Activated T-cell treated with anti-CD3 and anti-CD28 coated beads for 4 hours (primary cell): ENCODE results near the gene PCARE.
"Not testable (repeated sequence)": the region's sequence is repeated elsewhere in the genome, so short reads cannot be mapped to it uniquely, and the experiment has no call there.

Source experiments
- DNase-seq: peaks from one replicate; pipeline ENCODE4 v3.0.0-alpha.2; 2020

Gene PCARE

DNA sequence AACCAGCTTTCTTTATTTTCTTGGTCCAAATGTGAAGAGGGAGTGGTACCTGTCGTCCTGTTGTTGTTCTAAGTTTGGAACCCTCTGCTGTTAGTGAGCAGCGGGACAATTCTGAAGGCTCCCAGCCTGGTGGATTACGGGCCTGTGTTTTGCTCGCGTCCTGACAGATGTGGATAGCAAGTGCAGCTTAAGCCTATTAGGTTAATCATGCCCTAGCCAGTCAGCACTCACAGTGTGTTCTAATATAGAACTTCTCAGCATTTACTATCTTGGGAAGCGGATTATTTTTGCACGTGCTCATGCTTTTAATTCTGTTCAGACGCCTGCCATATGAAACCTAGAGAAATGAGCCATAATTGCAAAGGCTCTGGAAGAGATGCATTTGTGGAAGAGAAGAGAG lies at the start of gene PCARE:
PCARE (minus strand) TSS at position 113 of the 400 bp plus-strand sequence. CDS start 262 bp downstream, outside the sequence.
- no peak for DNase-seq

DNA sequence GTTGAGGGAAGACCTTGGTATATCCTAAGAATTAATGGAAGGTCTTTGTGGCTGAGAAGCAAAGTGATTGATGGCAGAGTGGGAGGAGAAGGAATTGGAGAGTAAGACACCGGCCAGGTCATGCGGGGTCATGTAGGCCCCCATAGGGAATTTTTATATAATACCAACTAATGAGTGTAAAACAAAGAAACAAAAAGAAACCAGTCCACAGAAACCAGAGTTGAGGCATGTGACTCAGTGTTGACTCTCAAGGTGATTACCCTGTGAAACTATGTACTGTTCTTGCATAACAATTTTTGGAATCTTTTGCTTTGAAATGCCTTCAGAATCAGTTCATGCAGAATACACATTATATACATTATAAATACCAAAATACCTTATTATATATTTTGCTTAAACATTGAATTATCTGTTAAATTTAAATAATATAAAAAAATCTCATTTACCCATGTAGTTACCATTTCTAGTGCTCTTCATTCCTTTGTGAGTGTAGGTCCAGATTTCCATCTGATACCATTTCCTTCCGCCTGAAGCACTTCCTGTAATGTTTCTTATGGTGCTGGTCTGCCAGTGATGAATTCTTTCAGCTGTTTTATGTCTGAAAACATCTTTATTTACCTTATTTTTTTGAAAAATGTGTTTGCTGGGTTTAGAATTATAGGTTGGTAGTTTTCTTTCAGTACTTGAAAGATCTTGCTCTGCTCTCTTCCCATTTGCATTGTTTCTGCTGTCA lies 49.5 kb upstream of the PCARE start:
- no peak for DNase-seq

DNA sequence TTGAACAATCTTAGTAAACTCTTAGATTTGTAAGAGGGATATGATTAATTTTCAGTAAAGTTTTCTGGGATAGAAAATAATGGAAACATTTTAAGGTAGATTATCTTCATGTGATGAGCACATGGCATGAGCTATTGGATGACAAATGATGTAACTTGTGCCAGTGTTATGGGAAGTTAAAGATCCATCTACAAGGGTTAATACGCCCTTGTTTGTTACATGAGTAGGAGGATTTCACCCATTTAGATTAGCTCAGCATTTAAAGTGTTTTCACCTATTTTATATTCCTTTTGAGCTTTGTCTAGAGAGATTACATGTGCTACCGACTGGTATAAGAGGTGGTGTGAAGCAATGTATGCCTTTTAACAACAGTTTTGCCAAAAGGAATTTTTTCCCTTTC lies 46.5 kb upstream of the PCARE start:
- no peak for DNase-seq

DNA sequence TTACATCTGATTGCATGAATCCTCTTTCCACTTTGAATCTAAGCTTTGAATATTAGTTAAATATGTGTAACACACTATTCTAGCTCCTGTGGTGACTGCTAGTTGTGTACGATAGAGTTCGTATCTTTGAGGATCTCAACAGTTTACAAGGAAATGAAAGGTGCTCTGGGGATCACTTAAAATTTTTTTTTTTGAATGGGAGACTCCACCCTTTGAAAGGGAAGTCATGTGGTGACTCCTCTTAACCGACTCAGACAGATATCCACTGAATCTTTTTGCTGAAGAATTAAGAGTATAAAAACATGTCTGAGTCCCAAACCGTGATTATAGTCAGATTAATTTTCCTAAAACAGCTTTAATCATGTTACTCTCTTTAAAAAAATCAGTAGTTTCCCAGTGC lies 44.9 kb upstream of the PCARE start:
- DNase-seq: no peak

DNA sequence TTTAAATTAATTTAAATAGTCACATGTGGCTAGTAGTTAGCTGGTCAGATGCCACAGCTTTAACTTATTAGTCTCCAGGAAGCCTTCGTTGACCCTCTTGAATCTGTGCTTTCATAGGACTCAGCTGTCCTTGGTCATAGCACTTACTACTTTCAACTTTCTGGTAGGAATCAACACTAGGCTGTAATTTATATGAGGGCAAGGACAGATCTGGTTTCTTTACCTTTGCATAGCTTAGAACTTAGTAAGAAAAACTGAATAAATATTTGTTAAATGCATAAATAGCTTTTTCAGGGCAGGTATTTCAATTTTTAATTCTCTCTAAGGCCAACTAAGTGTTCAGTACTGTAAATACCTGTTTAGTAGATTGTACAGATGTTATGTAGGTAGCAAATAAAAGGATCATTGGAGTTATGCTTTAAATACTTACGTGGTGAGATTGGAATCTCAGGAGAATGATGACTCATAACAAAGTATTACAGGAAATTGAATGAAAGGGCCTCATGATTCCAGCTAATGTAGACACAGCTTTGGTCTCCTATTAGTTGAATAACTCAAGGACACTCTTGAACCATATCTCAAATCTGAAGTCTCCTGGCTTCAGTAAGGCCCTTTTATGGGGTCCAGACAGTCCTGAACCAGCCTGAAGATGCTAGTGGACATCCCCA lies 43.4 kb upstream of the PCARE start:
- DNase-seq: no peak

DNA sequence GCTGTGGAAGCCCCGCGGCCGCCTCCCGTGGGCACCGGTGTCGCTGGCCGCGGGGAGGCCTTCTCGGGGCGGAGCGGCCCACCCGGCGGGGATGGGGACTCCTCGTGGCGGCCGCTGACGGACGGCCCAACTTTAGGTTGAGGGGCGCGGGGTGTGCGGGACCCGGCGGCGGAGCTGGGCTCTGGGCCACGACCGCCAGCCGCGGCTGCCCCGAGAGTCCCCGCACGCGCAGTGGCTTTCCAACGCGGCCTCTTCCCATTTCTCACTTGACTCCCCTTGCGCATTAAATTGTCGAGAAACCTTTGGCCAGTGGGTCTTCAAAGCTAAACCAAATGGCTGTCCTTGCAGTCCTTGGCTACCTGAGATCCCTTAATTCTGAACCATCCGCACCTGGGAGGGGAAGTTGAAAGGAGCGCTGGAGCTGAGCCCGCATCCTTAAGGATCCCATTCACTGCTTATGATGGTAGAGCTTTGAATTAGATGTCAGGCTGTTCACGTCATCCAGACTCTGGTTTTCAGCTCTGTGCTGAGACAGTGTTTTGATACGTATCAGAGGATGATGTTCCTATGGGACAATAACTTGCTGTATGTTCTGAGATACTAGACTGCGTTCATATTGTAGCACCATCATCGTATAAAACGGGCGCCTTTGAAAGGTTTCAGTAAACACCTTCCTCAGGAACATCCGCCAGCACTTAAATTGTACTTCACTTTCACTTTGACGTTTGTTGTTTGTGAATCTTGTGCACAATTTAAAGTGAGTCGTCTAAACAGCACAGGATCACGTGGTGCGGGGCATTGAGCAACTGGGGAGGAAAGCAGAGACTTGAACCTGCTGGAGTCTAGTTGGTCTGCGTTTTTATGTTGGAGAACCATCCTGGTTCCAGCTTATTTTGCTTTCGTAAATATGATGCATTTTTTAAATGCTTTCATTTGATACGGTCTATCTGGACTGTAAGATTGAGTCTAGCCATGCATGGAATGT lies 41.8 kb upstream of the PCARE start:
- DNase-seq: peak; percentile 50

DNA sequence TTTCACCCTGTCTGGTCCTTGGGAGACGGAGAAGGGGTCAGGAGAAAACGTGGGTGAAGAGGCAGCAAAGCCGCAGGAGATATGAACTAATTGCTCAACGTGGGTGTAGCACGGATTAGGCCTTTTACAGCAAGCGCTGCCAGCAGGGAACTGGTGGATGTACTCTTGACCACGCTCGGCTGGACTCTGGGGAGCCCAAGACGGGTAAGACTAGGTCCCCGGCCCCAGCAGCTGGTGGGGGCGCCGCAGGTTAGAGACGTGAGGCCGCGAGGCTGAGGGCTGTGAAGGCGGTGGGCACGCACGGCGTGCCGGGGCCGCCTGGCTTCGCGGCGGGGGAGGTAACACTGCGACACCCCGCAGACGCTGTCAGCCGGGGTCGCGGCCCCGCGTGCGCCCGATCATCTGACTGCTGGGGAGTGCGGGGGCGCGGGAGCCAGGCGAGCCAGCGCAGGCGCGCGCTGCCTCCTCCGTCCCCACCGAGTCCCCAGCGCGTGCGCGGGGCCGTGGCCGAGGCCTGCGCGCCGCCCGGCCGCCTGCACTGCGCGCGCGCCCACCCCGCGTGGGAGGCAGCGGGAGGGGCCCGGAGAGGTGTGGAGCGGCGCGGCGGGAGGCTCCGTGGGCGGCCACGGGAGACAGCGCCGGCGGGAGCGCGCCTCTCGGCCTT lies 40.8 kb upstream of the PCARE start, which contains the start of gene CLIP4:
CLIP4 (plus strand) TSS at position 470 of the 664 bp plus-strand sequence. CDS start 5,974 bp downstream, outside the sequence.
- peak; percentile 78 for DNase-seq

DNA sequence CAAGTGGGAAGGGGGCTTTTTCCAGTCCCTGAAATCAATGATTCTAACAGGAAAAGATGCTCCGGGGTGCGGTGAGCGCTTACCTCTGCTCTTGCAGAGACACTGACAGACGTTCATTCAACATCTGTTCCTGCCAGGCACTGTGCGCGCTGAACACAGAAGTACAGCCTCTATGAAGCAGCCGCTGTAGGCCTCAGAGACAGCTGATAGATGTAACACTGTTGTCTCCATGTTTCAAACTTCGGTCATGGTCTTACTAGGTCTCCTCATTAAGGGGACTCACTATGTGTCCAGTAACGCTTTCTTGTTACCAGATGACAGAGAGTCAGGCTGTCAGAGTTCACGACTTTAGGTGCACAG lies 40.2 kb upstream of the PCARE start:
- DNase-seq: no peak

DNA sequence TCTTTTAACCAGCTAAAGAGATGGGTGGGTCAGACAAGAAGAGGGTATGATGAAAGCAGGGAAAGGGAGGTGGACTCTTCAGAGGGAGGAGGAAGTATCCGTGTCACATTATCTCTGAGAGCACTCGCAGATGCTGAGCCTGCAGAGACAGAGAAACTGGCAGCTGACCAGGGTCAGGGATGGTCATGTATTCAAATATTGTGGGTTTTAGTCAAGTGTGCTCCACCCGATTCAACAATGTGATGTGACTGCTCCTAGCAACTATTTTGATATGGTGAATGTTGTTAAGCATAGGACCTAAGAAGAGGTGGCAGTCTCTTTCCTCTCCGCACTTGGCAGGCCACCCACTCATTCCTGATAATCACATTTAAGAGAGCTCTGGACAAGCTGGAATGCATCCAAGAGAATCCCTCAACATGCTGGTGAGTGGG lies 39.6 kb upstream of the PCARE start:
- no peak for DNase-seq

DNA sequence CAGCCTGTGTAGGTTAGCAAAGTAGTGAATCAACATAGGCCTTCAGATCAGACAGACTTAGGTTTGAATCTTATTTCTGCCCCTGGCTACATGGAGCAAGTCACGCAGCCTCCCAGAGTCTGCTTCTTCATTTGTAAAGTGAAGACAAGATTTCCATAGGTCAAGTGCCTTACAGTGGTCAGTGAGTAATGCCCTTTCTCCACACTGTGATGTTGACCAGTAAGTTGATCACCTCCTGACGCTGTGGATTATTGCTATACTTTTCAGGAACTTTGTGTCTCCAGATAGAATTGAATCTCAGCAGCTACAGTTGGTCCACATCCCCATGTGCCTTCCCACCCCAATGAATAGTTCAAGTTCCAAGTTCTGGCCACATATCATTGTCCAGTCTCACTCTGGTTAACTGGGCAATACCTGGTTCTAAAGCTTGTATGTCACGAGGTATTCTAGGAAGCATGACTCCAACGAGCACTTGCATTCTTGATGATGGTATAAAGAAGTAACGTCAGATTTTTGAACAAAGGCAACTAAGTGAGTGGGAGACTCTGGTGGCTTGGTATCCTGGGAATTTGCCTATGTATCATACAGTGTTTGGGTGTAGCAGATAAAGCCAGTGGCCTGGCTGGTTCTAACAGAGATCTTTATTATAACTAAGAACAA lies 38.8 kb upstream of the PCARE start:
- no peak for DNase-seq

DNA sequence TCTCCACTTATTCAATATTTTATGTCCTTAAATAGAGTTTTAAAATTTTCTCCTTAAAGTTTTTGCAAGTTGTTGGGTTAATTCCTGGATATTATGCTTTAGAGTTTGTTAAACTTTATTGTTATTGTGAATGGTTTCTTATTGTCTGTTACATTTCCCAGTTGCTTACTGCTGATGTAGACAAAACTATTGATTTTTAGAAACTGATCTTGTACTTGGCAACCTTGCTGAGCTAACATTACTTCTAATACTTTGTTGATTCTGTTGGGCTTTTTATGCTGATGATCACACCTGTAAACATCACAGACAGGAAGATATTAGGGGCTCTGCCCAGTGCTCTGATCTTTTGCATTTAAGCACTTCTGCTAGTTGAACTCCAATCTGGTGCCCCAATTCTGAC lies 38.1 kb upstream of the PCARE start:
- DNase-seq: no peak

DNA sequence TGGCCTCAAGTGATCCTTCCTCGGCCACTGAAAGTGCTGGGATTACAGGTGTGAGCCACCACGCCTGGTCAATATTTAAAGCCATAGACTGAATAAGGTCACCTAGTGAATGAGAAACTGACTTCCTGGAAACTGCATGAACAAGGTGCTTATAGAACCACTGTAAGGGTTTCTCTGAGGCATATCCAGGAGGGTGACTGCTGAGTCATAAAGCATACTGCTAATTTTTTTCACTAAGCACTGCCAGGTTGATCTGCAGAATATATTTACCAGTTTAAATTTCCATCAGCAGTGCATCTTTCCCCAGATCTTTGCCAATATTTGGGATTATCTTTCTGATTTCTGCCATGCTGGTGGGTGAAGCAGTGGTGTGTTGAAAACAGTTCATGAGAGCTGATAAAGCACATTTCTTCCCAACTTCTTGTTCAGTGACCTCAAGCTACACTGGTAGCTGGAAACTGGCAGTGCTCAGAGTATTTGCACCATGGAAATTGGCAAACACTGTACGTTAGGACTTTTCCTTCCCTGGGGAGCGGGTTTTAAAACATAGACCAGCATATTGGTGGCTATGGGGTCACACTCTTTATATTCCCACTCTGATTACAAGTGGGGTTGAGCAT lies 36.7 kb upstream of the PCARE start:
- DNase-seq: no peak

DNA sequence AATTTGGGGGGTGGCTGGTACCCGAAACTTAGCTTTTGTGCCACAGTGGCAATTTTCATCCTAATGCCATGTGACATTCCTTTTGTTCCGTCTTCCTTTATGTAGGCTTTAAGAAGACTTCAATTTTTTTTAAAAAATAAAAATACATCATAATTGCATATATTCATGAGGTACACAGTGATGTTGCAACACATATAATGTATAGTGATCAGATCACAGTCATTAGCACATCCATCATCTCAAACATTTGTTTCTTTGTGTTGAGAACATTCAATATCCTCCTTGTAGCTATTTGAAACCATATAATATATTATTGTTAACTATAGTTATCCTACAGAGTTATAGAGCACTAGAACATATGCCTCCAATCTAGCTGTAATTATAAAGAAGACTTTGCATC lies 34.9 kb upstream of the PCARE start:
- no peak for DNase-seq

DNA sequence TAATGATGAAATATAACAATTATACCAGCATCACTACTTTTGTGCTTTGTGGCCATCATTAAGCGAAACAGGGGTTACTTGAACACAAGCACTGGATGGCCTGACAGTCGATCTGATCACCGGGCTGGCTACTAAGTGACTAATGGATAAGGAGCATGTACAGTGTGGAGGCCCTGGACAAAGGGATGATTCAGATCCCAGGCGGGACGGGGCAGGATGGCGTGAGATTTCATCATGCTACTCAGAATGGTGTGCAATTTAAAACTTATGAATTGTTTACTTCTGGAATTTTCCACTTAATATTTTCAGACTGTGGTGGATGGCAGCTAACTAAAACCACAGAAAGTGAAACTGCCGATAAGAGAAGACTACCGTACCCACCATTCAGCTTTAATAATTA lies 33.9 kb upstream of the PCARE start:
- DNase-seq: no peak

DNA sequence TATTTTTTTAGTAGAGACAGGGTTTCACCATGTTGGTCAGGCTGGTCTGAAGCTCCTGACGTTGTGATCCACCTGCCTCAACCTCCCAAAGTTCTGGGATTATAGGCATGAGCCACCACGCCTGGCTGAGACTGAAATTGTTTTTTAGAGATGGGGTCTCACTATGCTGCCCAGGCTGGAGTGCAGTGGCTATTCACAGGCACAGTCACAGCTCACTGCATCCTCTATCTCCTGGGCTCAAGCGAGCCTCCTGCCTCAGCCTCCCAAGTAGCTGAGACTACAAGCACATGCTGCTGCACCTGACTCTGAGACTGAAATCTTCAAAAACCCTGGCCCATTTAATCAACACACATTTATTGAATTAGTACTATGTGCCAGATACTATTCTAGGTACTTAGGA lies 33.2 kb upstream of the PCARE start:
- not testable (repeated sequence) for DNase-seq

DNA sequence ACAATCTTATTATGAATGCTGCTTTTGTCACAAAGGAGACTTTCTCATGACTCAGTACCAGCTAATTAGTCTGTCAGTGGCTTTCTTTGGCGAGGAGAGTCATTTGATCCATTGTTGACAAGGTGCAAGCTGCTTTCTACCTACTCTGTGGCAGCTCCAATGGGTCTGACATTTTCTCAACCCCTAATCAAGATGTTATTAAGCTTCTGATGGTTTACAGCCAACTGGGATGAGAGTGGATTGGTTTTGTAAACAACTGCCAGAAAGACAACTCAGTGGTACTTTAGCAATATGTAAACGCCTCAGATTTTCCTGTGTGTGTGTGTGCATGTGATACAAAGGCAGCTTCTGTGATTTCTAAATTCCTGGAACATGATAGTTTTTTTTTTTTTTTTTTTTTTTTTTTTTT lies 32.7 kb upstream of the PCARE start:
- DNase-seq: no peak

DNA sequence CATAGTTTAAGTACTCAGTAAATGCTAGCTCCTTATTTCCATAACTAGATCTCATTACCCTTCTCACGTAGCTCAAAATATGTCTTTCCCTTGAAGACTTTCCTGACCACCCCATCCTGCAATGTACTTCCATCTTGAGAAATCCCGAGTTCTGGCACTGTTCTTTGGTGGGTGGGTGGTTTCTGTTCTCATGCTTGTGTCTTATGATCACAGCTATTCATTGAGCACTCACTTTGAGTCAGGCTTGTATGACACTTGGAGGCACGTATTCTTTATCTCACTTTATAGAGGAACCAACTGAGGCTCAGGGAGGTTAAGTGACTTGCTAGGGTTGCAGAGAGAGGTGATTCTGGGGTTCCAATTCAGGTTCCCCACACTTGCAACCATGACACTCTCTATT lies 31.9 kb upstream of the PCARE start:
- no peak for DNase-seq

DNA sequence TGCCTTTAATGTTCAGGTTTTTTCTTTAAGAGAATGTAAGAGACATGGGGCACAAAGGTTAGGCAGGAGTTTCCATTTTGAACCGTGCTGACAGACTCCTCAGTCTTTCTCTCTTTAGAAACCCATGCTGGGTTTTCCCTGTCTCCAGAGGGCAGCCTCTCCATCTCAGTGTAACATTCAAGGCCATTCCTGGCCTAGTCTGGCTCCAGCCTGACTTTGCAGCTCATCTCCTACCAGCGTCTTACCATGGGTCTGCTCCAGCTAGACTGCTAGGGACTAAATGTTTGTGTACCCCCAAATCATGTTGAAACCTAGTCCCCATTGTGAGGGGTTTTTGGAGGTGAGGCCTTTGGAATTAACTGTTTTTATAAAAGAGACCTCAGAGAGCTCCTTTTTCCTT lies 31.1 kb upstream of the PCARE start:
- no peak for DNase-seq

DNA sequence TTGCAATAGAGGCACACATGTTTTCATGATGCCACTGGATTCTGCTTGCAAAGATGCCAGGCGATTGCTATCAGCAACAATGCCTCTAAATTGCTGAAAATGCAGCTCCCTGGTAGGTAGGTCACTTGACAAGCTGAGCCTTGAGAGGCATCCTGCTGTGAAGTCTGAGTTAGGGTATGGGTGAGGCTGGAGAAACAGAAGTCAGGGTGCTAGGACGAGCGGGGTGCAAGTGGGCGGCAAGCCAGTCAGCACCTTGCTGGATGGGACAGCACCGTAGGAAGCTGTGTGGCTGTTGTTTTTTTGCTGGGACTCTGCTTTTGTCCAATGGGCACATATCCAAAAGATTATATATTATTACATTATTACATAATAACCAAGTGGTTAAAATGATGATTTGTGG lies 30.4 kb upstream of the PCARE start:
- no peak for DNase-seq

DNA sequence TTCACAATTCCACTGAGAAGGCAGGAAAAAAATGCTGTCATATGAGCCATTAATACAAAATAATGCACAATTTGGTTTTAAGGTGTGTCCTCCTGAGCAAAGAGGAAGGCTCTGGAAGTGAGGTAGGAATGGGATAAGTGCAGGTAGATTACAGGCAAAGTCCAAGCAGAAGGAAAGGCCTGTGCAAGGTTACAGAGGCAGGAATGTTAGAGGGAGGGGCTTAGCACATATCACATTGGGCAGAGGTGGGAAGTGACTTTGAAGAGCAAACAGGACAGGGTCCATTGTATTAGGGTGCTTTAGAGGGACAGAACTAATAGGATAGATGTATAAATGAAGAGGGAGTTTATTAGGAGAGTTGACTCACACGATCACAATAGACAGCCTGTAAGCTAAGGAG lies 26.2 kb upstream of the PCARE start:
- no peak for DNase-seq

DNA sequence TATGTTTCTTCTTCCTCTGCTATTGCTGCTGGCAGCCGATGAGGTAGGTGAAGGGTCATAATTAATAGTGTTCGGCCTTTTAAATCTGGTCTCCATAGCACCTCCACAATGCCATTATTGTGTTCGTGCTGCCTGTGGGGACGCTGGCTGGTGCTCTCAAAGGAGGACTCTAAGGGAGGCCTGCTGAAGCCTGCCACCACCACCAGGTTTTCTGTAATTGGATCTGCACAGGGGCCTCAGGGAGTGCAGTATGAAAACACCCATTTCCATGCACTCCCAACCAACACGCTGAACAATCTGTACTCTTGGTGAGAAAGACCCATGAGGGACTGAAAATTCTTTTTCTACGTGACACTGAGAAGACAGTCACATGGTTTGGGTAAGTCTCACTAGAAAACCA lies 23.2 kb upstream of the PCARE start:
- no peak for DNase-seq

DNA sequence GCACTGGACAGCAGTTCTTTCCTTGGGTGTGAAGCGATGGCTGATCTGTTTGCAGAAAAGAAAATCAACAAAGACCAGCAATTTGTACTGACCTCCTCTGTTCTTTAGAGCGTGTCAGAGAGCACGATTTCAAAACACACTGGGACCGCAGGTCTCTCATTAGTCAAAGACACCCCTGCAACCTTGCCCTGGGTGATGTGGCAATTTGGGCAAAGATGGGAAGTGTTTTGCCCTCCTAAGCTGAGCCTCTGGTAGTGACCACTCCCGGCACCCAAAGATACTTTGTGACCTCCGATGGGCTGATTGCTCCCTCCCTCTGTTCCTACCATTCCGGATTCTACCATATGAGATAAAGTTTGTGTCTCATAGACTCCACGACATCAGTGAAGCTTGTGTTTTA lies 22.6 kb upstream of the PCARE start:
- no peak for DNase-seq
